A549 (cell line): ENCODE measurements around the gene SUPT20HL2. TPM values are rescaled to one million over a fixed set of nuclear protein-coding genes. Genes with fewer than 3 reads are reported as not detected.
"Not testable (repeated sequence)": the region's sequence is repeated elsewhere in the genome, so short reads cannot be mapped to it uniquely, and the experiment has no call there.

Experiments
- ATAC-seq, 2 experiments: fragments of 200-7000 bp in 1 of 2; fragments of >200 bp in 1 of 2; cut with Nextera tagmentation in 1 of 2; cut with Tn5 transposase in 1 of 2; 3 replicates each; pipeline versions ENCODE4 v1.8.0 to v1.9.1; 2018 to 2020; ENCODE audit warnings: mild to moderate bottlenecking in 1 of 2, moderate library complexity in 1 of 2
- CTCF ChIA-PET: fragments of 300-600 bp; sonication (Branson Sonifier 250); formaldehyde crosslinking; extraction: SDS; loops from one replicate; lab custom pipeline; 2021; ENCODE audit warnings: antibody characterized with exemption, inconsistent platforms; lab: Yijun Ruan, JAX
- POLR2A ChIA-PET: fragments of 350-600 bp; formaldehyde crosslinking; extraction: SDS; loops from one replicate; lab custom pipeline; 2021; ENCODE audit warnings: antibody characterized with exemption, inconsistent platforms; lab: Yijun Ruan, JAX
- DNase-seq, 2 experiments: peaks; one replicate each; pipeline versions ENCODE4 v3.0.0 to v3.0.0-alpha.2; 2011 to 2016; ENCODE audit warnings: low read depth in 1 of 2, low spot score in 1 of 2
- FAIRE-seq: peaks from 2 replicates; lab custom pipeline; 2011; peaks lifted over from hg19 to GRCh38; lab: Jason Lieb, UNC
- H3K27ac ChIP-seq, 2 experiments: fragments of >200 bp; sonication (Bioruptor Twin); formaldehyde crosslinking; 3 replicates each; pipeline ENCODE4 v1.5.1; 2016 to 2017
- H3K4me1 ChIP-seq: fragments of >200 bp; sonication (Bioruptor Twin); formaldehyde crosslinking; 3 replicates; pipeline ENCODE4 v1.6.1; 2016
- H3K4me2 ChIP-seq: fragments of >200 bp; sonication (Bioruptor Twin); formaldehyde crosslinking; 3 replicates; pipeline ENCODE4 v1.6.1; 2016
- H3K4me3 ChIP-seq: fragments of >200 bp; sonication (Bioruptor Twin); formaldehyde crosslinking; 3 replicates; pipeline ENCODE4 v1.5.1; 2016
- H3K9me3 ChIP-seq: fragments of >200 bp; sonication (Bioruptor Twin); formaldehyde crosslinking; 3 replicates; pipeline ENCODE4 v1.6.1; 2016
- CBX2 ChIP-seq: fragments of 200-600 bp; sonication (generic); IDR thresholded peaks from 2 replicates; pipeline ENCODE4 v1.6.1; 2016; ENCODE audit warnings: low read depth, mild to moderate bottlenecking, borderline replicate concordance
- EHF ChIP-seq: fragments of 250-450 bp; sonication (Bioruptor Pico); IDR thresholded peaks from 2 replicates; pipeline ENCODE4 v1.5.0; 2020; ENCODE audit warnings: mild to moderate bottlenecking
- EHMT2 ChIP-seq: fragments of 200-600 bp; sonication (generic); IDR thresholded peaks from 2 replicates; pipeline ENCODE4 v1.6.1; 2016; ENCODE audit warnings: antibody characterized with exemption, low read depth, mild to moderate bottlenecking, moderate library complexity
- FOXS1 ChIP-seq: fragments of 250-450 bp; sonication (Bioruptor Pico); IDR thresholded peaks from 2 replicates; pipeline ENCODE4 v1.5.0; 2020; ENCODE audit warnings: mild to moderate bottlenecking, moderate library complexity
- GATA3 ChIP-seq: IDR thresholded peaks from 2 replicates; pipeline ENCODE4 v1.6.1; 2012; ENCODE audit warnings: borderline replicate concordance
- HDAC2 ChIP-seq: fragments of 200-600 bp; sonication (generic); IDR thresholded peaks from 2 replicates; pipeline ENCODE4 v1.6.1; 2016
- MYC ChIP-seq: IDR thresholded peaks from 2 replicates; pipeline ENCODE4 v1.6.1; 2012; ENCODE audit warnings: mild to moderate bottlenecking, inconsistent platforms, low read length, improper control_type of control experiment, borderline replicate concordance
- NPAS2 ChIP-seq: fragments of 250-450 bp; sonication (Bioruptor Pico); IDR thresholded peaks from 2 replicates; pipeline ENCODE4 v1.8.0; 2022; ENCODE audit warnings: mild to moderate bottlenecking, moderate library complexity, borderline replicate concordance
- PHF8 ChIP-seq: fragments of 200-600 bp; sonication (generic); IDR thresholded peaks from 2 replicates; pipeline ENCODE4 v1.6.1; 2016; ENCODE audit warnings: low read depth, mild to moderate bottlenecking, antibody characterized with exemption, moderate library complexity, borderline replicate concordance
- POLR2AphosphoS2 ChIP-seq: conservative IDR thresholded peaks from 2 replicates; pipeline ENCODE4 v1.6.1; 2012; ENCODE audit warnings: low read length, improper control_type of control experiment, inconsistent platforms
- RARB ChIP-seq: fragments of 250-450 bp; sonication (Bioruptor Pico); IDR thresholded peaks from 2 replicates; pipeline ENCODE4 v1.8.0; 2021; ENCODE audit warnings: mild to moderate bottlenecking, moderate library complexity
- RCOR1 ChIP-seq: fragments of 150-350 bp; IDR thresholded peaks from 2 replicates; pipeline ENCODE4 v1.6.1; 2014; ENCODE audit warnings: antibody characterized with exemption, low read length, low read depth
- SREBF2 ChIP-seq: fragments of 450-650 bp; IDR thresholded peaks from 2 replicates; pipeline ENCODE4 v1.6.1; 2014; ENCODE audit warnings: mild to moderate bottlenecking, moderate library complexity
- TP53 ChIP-seq: fragments of 250-450 bp; sonication (Bioruptor Pico); IDR thresholded peaks from 2 replicates; pipeline ENCODE4 v1.5.0; 2021; ENCODE audit warnings: mild to moderate bottlenecking, moderate library complexity
- ZSCAN20 ChIP-seq: fragments of 250-450 bp; sonication (Bioruptor Pico); IDR thresholded peaks from 2 replicates; pipeline ENCODE4 v1.8.0; 2022; ENCODE audit warnings: mild to moderate bottlenecking, moderate library complexity
- WGBS: methylation state at CpG from one replicate; pipeline ENCODE4 v1.1.6; 2017; ENCODE audit errors: missing lambda C conversion rate; 5-methylcytosine and 5-hydroxymethylcytosine counted together
- polyA plus RNA-seq, 4 experiments: library from polyadenylated mRNA; depleted of rRNA in 3 of 4; stranded (reverse); fragments of >200 nt; fragmentation: RNase III in 1 of 4; extraction: RNeasy Plus Mini Kit Qiagen cat#74134 plus additional on column Dnase treatment in 1 of 4; gene quantifications; 2 replicates in 3 of 4; 3 replicates in 1 of 4; pipeline ENCODE4 v1.2.3, GENCODE V29; 2011 to 2017
- TF ChIP-seq, protein P1 (sequence below): IDR thresholded peaks from 2 replicates; pipeline ENCODE4 v1.6.1; 2012; ENCODE audit warnings: low read depth, borderline replicate concordance
- TF ChIP-seq, protein P2 (sequence below): IDR thresholded peaks from 2 replicates; pipeline ENCODE4 v1.6.1; 2012
- TF ChIP-seq, protein P3 (sequence below): fragments of >200 bp; sonication (Bioruptor Twin); formaldehyde crosslinking; IDR thresholded peaks from 3 replicates; pipeline ENCODE4 v1.5.1; 2016
- TF ChIP-seq, protein P4 (sequence below): fragments of 250-450 bp; sonication (Bioruptor Pico); IDR thresholded peaks from 2 replicates; pipeline ENCODE4 v1.5.0; 2020; ENCODE audit warnings: low read depth, mild to moderate bottlenecking, moderate library complexity

The SUPT20HL2 gene
- polyA plus RNA-seq, 2 of the 4 experiments (the other 2 are of a cell fraction) = not detected

DNA sequence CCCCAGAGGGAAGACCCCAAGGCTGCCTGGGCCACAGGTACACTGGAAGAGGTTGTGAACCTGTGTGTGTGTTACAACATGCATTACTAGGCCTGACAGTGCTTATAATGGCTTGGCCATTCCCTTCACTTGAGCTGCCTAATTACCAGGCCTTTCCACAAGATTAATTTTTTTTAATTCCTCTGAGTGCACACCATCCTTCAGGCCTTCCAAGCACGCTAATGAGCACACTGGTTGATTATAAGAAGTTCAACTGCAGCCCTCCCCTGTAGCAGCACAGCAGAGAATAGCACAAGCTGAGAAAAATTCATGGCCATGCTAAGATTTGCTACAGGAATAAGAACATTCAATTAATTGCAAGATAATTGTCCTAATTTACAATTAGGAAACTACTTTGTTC is 2.2 kb upstream of the SUPT20HL2 start:
- Histone ChIP-seq H3K9me3 (no peaks in the 10 kb centered on the region), H3K4me3 (no peak overlapping the region), H3K27ac (no peak overlapping the region), H3K4me1 (no peaks in the 10 kb centered on the region), H3K4me2 (no peak overlapping the region)
- CTCF ChIA-PET = no interaction called here
- POLR2A ChIA-PET = no interaction called here
- FAIRE-seq = no peak
- WGBS = 36% methylated on average over 1 of the region's 1 CpG
- DNase-seq = no peak
- TF ChIP-seq EHF (no peak), CBX2 (no peak), GATA3 (no peak), POLR2AphosphoS2 (no peak), NPAS2 (no peak), RARB (no peak), PHF8 (no peak), MYC (no peak), TP53 (CRISPR knock-in tag) (no peak), ZSCAN20 (CRISPR knock-in tag) (no peak), EHMT2 (no peak), SREBF2 (no peak), RCOR1 (no peak), FOXS1 (CRISPR knock-in tag) (no peak), HDAC2 (no peak)
- TF ChIP-seq, protein P1, sequence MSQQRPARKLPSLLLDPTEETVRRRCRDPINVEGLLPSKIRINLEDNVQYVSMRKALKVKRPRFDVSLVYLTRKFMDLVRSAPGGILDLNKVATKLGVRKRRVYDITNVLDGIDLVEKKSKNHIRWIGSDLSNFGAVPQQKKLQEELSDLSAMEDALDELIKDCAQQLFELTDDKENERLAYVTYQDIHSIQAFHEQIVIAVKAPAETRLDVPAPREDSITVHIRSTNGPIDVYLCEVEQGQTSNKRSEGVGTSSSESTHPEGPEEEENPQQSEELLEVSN = no peak
- TF ChIP-seq, protein P2, sequence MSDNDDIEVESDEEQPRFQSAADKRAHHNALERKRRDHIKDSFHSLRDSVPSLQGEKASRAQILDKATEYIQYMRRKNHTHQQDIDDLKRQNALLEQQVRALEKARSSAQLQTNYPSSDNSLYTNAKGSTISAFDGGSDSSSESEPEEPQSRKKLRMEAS = no peak
- TF ChIP-seq, protein P3, sequence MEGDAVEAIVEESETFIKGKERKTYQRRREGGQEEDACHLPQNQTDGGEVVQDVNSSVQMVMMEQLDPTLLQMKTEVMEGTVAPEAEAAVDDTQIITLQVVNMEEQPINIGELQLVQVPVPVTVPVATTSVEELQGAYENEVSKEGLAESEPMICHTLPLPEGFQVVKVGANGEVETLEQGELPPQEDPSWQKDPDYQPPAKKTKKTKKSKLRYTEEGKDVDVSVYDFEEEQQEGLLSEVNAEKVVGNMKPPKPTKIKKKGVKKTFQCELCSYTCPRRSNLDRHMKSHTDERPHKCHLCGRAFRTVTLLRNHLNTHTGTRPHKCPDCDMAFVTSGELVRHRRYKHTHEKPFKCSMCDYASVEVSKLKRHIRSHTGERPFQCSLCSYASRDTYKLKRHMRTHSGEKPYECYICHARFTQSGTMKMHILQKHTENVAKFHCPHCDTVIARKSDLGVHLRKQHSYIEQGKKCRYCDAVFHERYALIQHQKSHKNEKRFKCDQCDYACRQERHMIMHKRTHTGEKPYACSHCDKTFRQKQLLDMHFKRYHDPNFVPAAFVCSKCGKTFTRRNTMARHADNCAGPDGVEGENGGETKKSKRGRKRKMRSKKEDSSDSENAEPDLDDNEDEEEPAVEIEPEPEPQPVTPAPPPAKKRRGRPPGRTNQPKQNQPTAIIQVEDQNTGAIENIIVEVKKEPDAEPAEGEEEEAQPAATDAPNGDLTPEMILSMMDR = no peak
- TF ChIP-seq, protein P4, sequence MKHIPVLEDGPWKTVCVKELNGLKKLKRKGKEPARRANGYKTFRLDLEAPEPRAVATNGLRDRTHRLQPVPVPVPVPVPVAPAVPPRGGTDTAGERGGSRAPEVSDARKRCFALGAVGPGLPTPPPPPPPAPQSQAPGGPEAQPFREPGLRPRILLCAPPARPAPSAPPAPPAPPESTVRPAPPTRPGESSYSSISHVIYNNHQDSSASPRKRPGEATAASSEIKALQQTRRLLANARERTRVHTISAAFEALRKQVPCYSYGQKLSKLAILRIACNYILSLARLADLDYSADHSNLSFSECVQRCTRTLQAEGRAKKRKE = no peak
- no peak for ATAC-seq

DNA sequence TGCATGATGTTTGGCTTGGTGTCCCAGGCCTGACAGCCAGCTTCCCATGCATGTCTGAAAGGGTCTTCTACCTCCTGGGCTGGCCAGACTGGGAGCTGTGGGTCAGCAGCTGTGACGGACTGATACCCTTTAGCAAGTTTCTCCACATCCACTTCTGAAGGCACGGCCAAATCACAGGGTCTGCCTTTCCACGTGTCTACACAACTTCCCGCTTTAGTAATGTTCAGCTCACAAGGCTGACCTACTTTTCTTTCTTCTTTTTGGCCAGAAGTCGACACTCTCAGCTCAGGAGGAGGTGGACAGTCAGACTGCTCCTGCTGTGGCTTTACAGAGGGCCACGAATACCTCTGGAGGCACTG is 1.6 kb downstream of the SUPT20HL2 start:
- H3K9me3 ChIP-seq, DNase-seq, H3K4me3 ChIP-seq, H3K4me1 ChIP-seq, H3K4me2 ChIP-seq, H3K27ac ChIP-seq, FAIRE-seq: not testable (repeated sequence)
- CTCF ChIA-PET = interaction anchor here (0.6 to 1.2 kb wide), 2 partner anchors 52 to 59 kb away, joined by 3 to 4 read pairs; no protein-coding TSS in a partner anchor
- 0 out of 6 replicates have a peak, but pooled peaks of 1 of the 2 experiments have one; percentile 13 for ATAC-seq
- POLR2A ChIA-PET = interaction anchor here (0.5 kb wide), 1 partner anchor 10 kb away, joined by 5 read pairs; no protein-coding TSS in a partner anchor
- 80% methylated on average over 5 of the region's 6 CpGs for WGBS

DNA sequence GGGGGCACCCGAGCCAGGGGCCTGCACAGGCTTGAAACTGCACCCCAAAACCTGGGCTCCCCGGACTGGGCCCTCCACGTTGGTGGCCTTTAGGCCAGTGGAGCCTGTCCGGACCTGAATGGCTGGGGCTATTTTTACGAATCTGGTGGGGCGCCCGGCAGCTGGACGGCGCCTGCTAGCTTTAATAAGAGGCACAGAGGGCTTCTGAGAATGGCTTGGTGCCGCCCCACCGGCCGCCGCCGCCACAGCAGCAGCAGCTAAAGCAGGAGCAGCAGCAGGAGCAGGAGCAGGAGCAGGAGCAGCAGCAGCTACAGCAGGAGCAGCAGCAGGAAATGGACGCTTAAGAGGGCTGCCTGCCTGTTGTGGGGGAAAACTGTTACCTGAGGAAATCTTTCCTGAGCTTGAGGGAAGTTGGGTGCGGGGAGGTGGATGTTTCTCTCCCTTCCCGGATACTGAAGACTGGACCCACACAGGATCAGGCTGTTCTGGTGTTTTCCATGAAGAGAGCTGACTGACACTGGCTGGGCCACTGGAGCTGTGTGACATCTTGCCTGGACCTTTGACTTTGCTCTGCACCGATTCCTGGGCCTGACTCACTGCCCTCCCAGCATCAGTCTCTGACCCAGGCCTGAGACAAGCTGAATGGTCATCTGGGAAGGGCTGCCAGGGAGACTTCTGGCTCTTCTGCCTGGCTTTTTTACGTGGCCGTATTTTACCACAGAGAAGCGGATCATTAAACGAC is 2.2 kb downstream of the SUPT20HL2 start:
- ChIA-PET POLR2A (interaction anchor here (0.5 kb wide), 1 partner anchor 10 kb away, joined by 5 read pairs; no protein-coding TSS in a partner anchor), CTCF (interaction anchor here (0.6 to 1.2 kb wide), 2 partner anchors 52 to 59 kb away, joined by 3 to 4 read pairs; no protein-coding TSS in a partner anchor)
- not testable (repeated sequence) for H3K4me1 ChIP-seq, ATAC-seq, H3K9me3 ChIP-seq, FAIRE-seq, H3K4me2 ChIP-seq, DNase-seq, H3K27ac ChIP-seq, H3K4me3 ChIP-seq
- 91% methylated on average over 11 of the region's 22 CpGs for WGBS

DNA sequence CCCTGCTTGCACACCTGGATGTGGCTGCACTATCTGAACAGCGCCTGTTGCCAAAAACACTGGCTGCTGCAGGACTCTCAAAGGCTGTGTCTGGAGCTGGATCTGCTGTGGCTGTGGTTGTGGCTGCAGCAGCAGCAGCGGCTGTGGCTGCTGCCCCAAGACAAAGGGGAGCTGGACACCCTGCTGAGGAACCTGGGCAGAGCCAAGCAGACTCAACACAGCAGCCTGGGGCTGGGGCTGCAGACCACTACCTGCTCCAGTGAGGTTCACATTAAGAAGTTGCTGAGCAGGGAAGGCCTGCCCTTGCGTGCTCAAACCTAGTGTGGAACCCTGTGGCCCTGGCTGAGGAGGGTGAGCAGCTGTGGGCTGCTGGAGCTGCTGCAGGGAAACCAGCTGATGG is 3.0 kb downstream of the SUPT20HL2 start:
- DNase-seq, H3K9me3 ChIP-seq, ATAC-seq, H3K4me2 ChIP-seq, H3K4me1 ChIP-seq, H3K27ac ChIP-seq, H3K4me3 ChIP-seq, FAIRE-seq, POLR2A ChIA-PET: not testable (repeated sequence)
- CTCF ChIA-PET = interaction anchor here (1.2 kb wide), 1 partner anchor 60 kb away, joined by 4 read pairs; no protein-coding TSS in a partner anchor
- WGBS = 82% methylated on average over 2 of the region's 3 CpGs

DNA sequence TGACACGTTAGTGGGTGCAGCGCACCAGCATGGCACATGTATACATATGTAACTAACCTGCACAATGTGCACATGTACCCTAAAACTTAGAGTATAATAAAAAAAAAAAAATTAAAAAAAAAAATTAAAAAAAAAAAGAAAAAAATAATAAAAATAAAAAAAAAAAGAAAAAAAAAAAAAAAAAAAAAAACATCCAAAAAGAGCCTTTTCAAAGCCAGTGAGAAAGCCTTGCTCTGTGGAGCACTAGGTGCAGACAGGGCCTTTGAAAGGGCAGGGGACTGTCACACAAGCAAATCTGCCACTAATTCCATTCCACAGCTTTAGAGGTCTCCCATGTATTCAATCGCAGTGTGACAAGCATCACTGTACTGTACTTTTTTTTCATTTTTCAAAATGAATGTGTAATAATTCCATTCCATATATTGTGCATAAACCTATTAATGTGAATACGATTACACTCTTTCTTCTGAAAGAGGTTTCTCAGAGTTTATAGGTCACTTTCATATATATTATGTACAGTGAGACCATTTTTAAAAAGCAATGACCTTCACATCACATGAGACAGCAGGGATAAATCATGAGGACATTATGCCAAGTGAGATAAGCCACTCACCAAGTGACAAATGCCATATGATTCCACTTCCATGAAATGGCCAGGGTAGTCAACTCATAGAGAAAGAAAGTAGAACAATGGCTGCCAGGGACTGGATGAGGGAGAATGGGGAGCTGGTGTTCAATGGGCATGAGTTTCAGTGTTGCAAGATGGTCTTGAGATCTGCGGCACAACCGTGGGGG is 4.1 kb downstream of the SUPT20HL2 start:
- H3K4me1 ChIP-seq, H3K27ac ChIP-seq, FAIRE-seq, ATAC-seq, POLR2A ChIA-PET, DNase-seq, H3K9me3 ChIP-seq, H3K4me2 ChIP-seq, CTCF ChIA-PET, H3K4me3 ChIP-seq: not testable (repeated sequence)
- WGBS = 85% methylated on average over 4 of the region's 6 CpGs

DNA sequence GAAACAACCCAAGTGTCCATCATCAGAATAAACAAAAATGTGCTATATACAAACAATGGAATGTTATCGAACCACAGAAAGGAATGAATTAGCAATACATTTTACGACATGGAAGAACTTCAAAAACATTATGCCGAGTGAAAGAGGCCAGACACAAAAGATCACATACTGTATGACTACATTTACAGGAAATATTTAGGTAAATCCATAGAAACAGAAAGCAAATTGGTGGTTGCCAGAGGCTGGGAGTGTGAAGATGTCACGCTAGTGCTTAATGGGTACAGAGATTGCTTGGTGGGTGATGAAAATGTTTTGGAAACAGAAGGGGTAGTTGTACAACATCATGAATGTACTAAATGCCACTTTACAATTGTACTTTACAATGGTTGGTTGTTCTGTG is 5.1 kb downstream of the SUPT20HL2 start:
- DNase-seq, ATAC-seq, H3K4me3 ChIP-seq, H3K4me2 ChIP-seq, FAIRE-seq, POLR2A ChIA-PET, H3K9me3 ChIP-seq, H3K27ac ChIP-seq, H3K4me1 ChIP-seq, CTCF ChIA-PET: not testable (repeated sequence)
- 80% methylated on average over 4 of the region's 4 CpGs for WGBS
